Measurements from ENCODE around the gene PSMD12. TPM values are rescaled to one million over a fixed set of nuclear protein-coding genes. Genes with fewer than 3 reads are reported as not detected.

Gene PSMD12
- total and polyA plus RNA-seq, 9 of the 15 experiments (the other 6 are each of a cell fraction or from before 2014, with no cell fraction given), result 36.6 to 150 (median 65.5) TPM

DNA sequence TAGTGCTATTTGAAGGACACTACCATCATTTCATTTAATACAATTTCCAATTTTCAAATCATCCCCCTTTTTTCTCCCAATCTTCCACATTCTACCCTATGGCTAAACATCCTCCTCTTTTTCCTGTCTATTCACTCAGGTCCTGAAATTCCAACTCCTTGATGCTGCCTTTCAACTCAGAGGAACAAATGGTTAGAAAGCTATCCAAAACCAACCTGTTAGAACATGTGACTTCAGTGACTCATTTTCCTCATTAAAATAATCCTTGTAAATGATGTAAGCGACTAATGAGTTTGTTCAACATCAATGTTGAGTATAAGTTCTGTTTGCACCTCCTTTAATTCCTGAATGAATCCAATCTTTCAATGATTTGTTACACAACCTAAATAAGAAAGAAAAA is 5.5 kb downstream of the PSMD12 start:
- 78% methylated on average over 1 of the region's 1 CpG for WGBS (ENCODE audit: insufficient coverage, low coverage, missing lambda C conversion rate)
- POLR2A ChIA-PET, result interaction anchor here (1.7 kb wide), 1 partner anchor 8 kb away, joined by 4 read pairs; no protein-coding TSS in a partner anchor
- intact Hi-C loops (cut with micrococcal nuclease), result no loop called here
- TF ChIP-seq PHB (CRISPR knock-in tag; IDR thresholded peaks at IDR 0.05) (no peak), ELF4 (CRISPR knock-in tag; IDR thresholded peaks at IDR 0.05) (no peak), ILK (tag; IDR thresholded peaks at IDR 0.05; ENCODE audit: borderline replicate concordance, low read depth) (no peak), CTBP1 (IDR thresholded peaks at IDR 0.05; ENCODE audit: borderline replicate concordance) (no peak), ZNF316 (IDR thresholded peaks at IDR 0.05) (no peak), ZBTB7A (IDR thresholded peaks at IDR 0.05; ENCODE audit: borderline replicate concordance, control insufficient read depth, low read depth, low read length) (no peak), ZNF324 (CRISPR knock-in tag; IDR thresholded peaks at IDR 0.05) (no peak), EHMT2 (IDR thresholded peaks at IDR 0.05) (no peak), NR2C1 (IDR thresholded peaks at IDR 0.05) (no peak), NR2C1 (tag; IDR thresholded peaks at IDR 0.05) (no peak), GATAD2A (IDR thresholded peaks at IDR 0.05) (no peak), ZNF77 (CRISPR knock-in tag; IDR thresholded peaks at IDR 0.05) (no peak), TEAD2 (tag; IDR thresholded peaks at IDR 0.05) (no peak), ELF1 (tag; IDR thresholded peaks at IDR 0.05) (no peak), SMARCB1 (IDR thresholded peaks at IDR 0.05; ENCODE audit: insufficient read length, low read depth) (no peak)
- TF ChIP-seq, protein P1, sequence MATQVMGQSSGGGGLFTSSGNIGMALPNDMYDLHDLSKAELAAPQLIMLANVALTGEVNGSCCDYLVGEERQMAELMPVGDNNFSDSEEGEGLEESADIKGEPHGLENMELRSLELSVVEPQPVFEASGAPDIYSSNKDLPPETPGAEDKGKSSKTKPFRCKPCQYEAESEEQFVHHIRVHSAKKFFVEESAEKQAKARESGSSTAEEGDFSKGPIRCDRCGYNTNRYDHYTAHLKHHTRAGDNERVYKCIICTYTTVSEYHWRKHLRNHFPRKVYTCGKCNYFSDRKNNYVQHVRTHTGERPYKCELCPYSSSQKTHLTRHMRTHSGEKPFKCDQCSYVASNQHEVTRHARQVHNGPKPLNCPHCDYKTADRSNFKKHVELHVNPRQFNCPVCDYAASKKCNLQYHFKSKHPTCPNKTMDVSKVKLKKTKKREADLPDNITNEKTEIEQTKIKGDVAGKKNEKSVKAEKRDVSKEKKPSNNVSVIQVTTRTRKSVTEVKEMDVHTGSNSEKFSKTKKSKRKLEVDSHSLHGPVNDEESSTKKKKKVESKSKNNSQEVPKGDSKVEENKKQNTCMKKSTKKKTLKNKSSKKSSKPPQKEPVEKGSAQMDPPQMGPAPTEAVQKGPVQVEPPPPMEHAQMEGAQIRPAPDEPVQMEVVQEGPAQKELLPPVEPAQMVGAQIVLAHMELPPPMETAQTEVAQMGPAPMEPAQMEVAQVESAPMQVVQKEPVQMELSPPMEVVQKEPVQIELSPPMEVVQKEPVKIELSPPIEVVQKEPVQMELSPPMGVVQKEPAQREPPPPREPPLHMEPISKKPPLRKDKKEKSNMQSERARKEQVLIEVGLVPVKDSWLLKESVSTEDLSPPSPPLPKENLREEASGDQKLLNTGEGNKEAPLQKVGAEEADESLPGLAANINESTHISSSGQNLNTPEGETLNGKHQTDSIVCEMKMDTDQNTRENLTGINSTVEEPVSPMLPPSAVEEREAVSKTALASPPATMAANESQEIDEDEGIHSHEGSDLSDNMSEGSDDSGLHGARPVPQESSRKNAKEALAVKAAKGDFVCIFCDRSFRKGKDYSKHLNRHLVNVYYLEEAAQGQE (IDR thresholded peaks at IDR 0.05; ENCODE audit: borderline replicate concordance), result no peak
- TF ChIP-seq, protein P1 (CRISPR knock-in tag; IDR thresholded peaks at IDR 0.05; ENCODE audit: low read depth), result no peak
- TF ChIP-seq, protein P2, sequence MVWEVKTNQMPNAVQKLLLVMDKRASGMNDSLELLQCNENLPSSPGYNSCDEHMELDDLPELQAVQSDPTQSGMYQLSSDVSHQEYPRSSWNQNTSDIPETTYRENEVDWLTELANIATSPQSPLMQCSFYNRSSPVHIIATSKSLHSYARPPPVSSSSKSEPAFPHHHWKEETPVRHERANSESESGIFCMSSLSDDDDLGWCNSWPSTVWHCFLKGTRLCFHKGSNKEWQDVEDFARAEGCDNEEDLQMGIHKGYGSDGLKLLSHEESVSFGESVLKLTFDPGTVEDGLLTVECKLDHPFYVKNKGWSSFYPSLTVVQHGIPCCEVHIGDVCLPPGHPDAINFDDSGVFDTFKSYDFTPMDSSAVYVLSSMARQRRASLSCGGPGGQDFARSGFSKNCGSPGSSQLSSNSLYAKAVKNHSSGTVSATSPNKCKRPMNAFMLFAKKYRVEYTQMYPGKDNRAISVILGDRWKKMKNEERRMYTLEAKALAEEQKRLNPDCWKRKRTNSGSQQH (CRISPR knock-in tag; IDR thresholded peaks at IDR 0.05), result no peak

More for the DNA sequence above, 5.5 kb downstream of the PSMD12 start:
- BruUV-seq (replicated peaks), result no TSS peak
- DNase-seq (ENCODE audit: extremely low read depth in 1 of 4, low spot score in 3 of 4) (no peak), FAIRE-seq (no peak), ATAC-seq (no peak)
- Histone ChIP-seq H2AFZ (ENCODE audit: low read depth, low read length) (no peak overlapping the region), H3K9me3 (replicated peaks; ENCODE audit: control insufficient read depth, insufficient read depth, low read depth, low read length) (no peaks in the 10 kb centered on the region), H3K27ac (ENCODE audit: extremely low read depth, low read depth, low read length) (no peak overlapping the region), H3K27me3 (ENCODE audit: control insufficient read depth in 2 of 2, insufficient read depth in 2 of 2, low read length in 2 of 2) (no peaks in the 10 kb centered on the region), H3K79me2 (ENCODE audit: control insufficient read depth, insufficient read depth, low read length) (peaks cover 94% of the 10 kb centered on the region), H4K20me1 (replicated peaks; ENCODE audit: control insufficient read depth, insufficient read depth, low read length) (peaks cover 43% of the 10 kb centered on the region), H3K4me1 (replicated peaks in 1 of 2; ENCODE audit: control insufficient read depth in 2 of 2, insufficient read depth in 2 of 2, low read length in 2 of 2) (peaks cover 8 to 13% of the 10 kb centered on the region in 2 experiments; a peak in 3 of 5 replicates), H3K36me3 (ENCODE audit: control insufficient read depth, insufficient read depth, low read length) (peaks cover 85% of the 10 kb centered on the region), H3K4me3 (no peak overlapping the region), H3K9ac (ENCODE audit: insufficient read depth in 1 of 2, low read depth in 2 of 2, low read length in 2 of 2) (no peak overlapping the region), H3K9me1 (ENCODE audit: control insufficient read depth, insufficient read depth, low read length) (peaks cover 4% of the 10 kb centered on the region), H3K4me2 (ENCODE audit: insufficient read depth, low read length) (no peak overlapping the region)
- CTCF ChIA-PET (ENCODE audit: low intra/inter-chr PET ratio), result no interaction called here
- in situ Hi-C loops (cut with MboI), result no loop called here

Data from K562 (cell line).